Effector memory CD8-positive, alpha-beta T cell (primary cell): ENCODE data around the gene TFAP2E.

Source experiments
- ATAC-seq: fragments of 150-1000 bp; cut with Tn5 transposase; replicated peaks from 2 replicates; pipeline ENCODE4 v1.10.0; 2021; ENCODE audit warnings: mild to moderate bottlenecking, moderate library complexity
- DNase-seq, 3 experiments: peaks; one replicate each; pipeline ENCODE4 v3.0.0; 2021
- H3K27ac Mint-ChIP-seq, 2 donors: one replicate each; pipeline ENCODE4 v1.8.0; 2022; ENCODE audit warnings: mild to moderate bottlenecking in 2 of 2, mixed read lengths in 2 of 2, moderate library complexity in 2 of 2
- H3K27me3 Mint-ChIP-seq, 2 donors: one replicate each; pipeline ENCODE4 v1.8.0; 2022; ENCODE audit warnings: mixed read lengths in 2 of 2
- H3K36me3 Mint-ChIP-seq: one replicate; pipeline ENCODE4 v1.8.0; 2022; ENCODE audit warnings: mild to moderate bottlenecking, moderate library complexity, mixed read lengths; ENCODE audit not compliant: insufficient read depth
- H3K4me1 Mint-ChIP-seq, 2 donors: one replicate each; pipeline ENCODE4 v1.8.0; 2022; ENCODE audit warnings: low read depth in 2 of 2, mixed read lengths in 2 of 2
- H3K4me3 Mint-ChIP-seq, 2 donors: one replicate each; pipeline ENCODE4 v1.8.0; 2022; ENCODE audit warnings: mild to moderate bottlenecking in 2 of 2, mixed read lengths in 2 of 2, moderate library complexity in 2 of 2
- H3K9me3 Mint-ChIP-seq, 2 donors: one replicate each; pipeline ENCODE4 v1.8.0; 2022; ENCODE audit warnings: mixed read lengths in 2 of 2

TFAP2E gene

DNA sequence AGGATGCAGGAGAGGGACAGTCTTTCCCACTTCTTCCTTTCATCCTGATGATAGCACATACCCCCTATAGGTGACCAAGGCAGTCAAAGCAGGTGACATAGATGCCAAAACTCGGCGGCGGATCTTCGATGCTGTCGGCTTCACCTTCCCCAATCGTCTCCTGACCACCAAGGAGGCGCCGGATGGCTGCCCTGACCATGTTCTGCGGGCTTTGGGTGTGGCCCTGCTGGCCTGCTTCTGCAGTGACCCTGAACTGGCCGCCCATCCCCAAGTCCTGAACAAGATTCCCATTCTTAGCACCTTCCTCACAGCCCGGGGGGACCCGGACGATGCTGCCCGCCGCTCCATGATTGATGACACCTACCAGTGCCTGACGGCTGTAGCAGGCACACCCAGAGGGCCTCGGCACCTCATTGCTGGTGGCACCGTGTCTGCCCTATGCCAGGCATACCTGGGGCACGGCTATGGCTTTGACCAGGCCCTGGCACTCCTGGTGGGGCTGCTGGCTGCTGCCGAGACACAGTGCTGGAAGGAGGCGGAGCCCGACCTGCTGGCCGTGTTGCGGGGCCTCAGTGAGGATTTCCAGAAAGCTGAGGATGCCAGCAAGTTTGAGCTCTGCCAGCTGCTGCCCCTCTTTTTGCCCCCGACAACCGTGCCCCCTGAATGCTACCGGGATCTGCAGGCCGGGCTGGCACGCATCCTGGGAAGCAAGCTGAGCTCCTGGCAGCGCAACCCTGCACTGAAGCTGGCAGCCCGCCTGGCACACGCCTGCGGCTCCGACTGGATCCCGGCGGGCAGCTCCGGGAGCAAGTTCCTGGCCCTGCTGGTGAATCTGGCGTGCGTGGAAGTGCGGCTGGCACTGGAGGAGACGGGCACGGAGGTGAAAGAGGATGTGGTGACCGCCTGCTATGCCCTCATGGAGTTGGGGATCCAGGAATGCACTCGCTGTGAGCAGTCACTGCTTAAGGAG, 12.6 kb upstream of the TFAP2E start:
- H3K36me3 Mint-ChIP-seq, result peaks cover 15% of the 10 kb centered on the region
- no peak overlapping the region for H3K4me3 Mint-ChIP-seq
- peaks cover 43 to 44% of the 10 kb centered on the region in 2 donors for H3K4me1 Mint-ChIP-seq
- no peak for DNase-seq
- H3K27ac Mint-ChIP-seq, result peak overlapping the region; percentile 80 to 99
- H3K9me3 Mint-ChIP-seq, result no peaks in the 10 kb centered on the region
- H3K27me3 Mint-ChIP-seq, result no peaks in the 10 kb centered on the region
- ATAC-seq, result no peak

DNA sequence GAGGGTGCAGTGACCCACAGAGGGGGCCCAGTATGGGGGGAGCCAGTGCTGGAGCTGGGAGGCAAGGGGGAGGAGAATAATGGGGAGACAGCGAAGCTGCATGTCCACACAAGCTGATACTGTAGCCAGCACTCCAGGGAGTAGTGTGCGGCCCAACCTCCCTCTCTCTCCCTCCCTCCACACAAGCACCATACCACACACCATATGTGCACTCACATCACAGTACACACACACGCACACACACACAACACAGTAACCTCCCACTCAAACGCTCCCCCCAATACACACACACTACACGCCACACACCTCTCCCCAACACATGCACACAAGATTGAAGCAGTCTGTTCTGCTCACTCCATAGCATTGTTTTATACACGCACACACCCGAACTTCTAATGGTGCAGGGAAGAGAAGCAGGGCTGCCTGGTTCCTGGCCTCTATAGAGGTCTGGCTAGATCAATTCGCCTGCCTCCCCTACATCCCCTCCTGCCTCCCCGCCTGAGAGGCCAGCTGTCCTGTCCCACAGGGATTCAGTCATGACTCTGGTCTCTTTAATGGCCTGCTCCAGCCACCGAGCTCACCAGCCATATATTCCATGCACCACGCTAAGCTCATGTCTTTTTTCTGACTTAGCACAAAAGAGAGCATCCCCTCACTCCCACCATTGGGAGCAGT, 11.7 kb upstream of the TFAP2E start:
- no peak for ATAC-seq
- Mint-ChIP-seq H3K4me1 (peaks cover 34 to 35% of the 10 kb centered on the region in 2 donors), H3K4me3 (no peak overlapping the region), H3K9me3 (no peaks in the 10 kb centered on the region), H3K27ac (peak overlapping the region; percentile 10 to 28), H3K36me3 (peaks cover 18% of the 10 kb centered on the region), H3K27me3 (no peaks in the 10 kb centered on the region)
- no peak for DNase-seq

DNA sequence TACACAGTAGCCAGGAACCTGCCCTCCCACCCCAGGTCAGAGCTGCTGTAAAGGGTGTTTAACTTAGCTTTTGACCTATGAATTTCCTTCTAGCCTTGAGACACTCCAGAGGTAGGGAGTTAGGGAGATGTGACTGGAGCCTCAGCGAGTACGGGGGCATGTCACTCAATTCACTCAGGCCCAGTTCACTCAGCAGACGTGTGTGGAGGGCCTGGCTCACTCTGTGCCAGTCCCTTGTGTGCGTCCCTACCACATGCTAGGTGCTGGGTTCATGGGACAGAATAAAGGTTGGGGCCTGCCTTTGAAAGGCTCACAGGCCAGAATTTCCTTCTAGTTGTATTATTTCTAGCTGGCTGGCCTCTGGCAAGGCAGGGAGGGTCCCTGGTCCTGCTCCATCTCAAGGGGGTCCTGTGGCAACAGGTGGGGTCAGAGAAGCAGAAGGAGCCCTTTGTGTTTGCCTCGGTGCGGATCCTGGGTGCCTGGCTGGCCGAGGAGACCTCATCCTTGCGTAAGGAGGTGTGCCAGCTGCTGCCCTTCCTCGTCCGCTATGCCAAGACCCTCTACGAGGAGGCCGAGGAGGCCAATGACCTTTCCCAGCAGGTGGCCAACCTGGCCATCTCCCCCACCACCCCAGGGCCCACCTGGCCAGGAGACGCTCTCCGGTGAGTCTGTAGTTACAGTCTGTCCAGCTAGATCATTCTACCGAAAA, 11.0 kb upstream of the TFAP2E start:
- DNase-seq (no peak), ATAC-seq (no peak)
- Mint-ChIP-seq H3K4me3 (no peak overlapping the region), H3K4me1 (peaks cover 31 to 36% of the 10 kb centered on the region in 2 donors), H3K27ac (peak overlapping the region; percentile 32 to 71), H3K36me3 (peaks cover 14% of the 10 kb centered on the region), H3K27me3 (no peaks in the 10 kb centered on the region), H3K9me3 (no peaks in the 10 kb centered on the region)

DNA sequence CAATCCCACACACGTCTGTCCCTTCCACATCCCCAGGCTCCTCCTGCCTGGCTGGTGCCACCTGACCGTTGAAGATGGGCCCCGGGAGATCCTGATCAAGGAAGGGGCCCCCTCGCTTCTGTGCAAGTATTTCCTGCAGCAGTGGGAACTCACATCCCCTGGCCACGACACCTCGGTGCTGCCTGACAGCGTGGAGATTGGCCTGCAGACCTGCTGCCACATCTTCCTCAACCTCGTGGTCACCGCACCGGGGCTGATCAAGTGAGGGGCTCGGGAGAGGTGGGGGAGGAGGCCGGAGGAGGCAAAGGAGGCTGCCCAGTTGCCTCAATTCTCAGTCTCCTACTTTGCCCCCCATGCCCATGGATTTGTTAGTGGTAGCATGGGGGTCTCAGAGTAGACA, 9.9 kb upstream of the TFAP2E start:
- no peaks in the 10 kb centered on the region for H3K9me3 Mint-ChIP-seq
- ATAC-seq, result no peak
- H3K4me1 Mint-ChIP-seq, result peaks cover 26 to 33% of the 10 kb centered on the region in 2 donors
- no peaks in the 10 kb centered on the region for H3K27me3 Mint-ChIP-seq
- DNase-seq, result no peak
- H3K4me3 Mint-ChIP-seq, result no peak overlapping the region
- peaks cover 4% of the 10 kb centered on the region for H3K36me3 Mint-ChIP-seq
- peak overlapping the region; percentile 32 to 71 for H3K27ac Mint-ChIP-seq

DNA sequence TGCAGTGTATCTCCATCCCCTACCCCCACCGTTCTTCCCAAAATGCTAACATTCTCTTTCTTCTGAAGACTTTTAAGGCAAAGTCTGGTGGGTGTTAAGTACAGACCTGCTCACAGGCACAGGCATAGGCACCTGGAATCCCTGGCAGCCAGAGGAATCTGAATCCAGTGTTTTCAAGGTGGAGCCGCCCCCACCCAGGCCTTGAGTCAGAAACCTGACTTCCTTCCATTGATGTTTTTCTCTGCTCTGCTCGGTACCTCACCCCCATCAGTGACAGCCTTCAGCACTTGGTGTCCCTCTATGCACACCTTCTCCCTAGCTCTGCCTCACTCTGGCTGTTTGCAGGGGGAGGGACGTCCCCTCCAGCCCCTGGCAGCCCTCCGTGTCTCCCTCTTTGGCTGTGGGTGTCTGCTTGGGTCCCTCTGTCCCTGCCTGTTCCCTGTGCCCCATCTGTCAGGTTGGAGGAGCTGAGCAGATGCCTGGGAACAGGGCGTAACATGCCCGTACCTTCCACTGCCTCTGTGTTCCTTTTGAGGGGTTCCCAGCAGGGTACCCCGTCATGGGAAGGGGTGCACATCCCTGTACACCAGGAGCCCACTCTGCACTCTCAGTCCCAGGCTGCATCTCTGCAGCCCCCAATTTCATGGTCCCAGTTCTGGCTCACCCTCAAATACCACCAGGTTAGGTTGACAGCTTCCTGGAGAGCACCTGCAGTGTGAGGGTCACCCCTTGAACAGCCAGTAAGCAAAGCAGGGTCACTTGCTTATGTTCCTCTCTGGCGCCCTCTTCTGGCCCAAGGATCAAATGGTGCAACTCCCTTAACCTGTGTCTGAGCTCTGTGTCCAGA, 8.9 kb upstream of the TFAP2E start:
- no peaks in the 10 kb centered on the region for H3K9me3 Mint-ChIP-seq
- ATAC-seq, result peak; percentile 78
- H3K27ac Mint-ChIP-seq, result peak overlapping the region in 1 of 2 donors; percentile 8
- H3K4me3 Mint-ChIP-seq, result no peak overlapping the region
- no peaks in the 10 kb centered on the region for H3K27me3 Mint-ChIP-seq
- peaks cover 3% of the 10 kb centered on the region for H3K36me3 Mint-ChIP-seq
- H3K4me1 Mint-ChIP-seq, result peaks cover 29 to 33% of the 10 kb centered on the region in 2 donors
- peak; percentile 75 to 83 (median 80) for DNase-seq

DNA sequence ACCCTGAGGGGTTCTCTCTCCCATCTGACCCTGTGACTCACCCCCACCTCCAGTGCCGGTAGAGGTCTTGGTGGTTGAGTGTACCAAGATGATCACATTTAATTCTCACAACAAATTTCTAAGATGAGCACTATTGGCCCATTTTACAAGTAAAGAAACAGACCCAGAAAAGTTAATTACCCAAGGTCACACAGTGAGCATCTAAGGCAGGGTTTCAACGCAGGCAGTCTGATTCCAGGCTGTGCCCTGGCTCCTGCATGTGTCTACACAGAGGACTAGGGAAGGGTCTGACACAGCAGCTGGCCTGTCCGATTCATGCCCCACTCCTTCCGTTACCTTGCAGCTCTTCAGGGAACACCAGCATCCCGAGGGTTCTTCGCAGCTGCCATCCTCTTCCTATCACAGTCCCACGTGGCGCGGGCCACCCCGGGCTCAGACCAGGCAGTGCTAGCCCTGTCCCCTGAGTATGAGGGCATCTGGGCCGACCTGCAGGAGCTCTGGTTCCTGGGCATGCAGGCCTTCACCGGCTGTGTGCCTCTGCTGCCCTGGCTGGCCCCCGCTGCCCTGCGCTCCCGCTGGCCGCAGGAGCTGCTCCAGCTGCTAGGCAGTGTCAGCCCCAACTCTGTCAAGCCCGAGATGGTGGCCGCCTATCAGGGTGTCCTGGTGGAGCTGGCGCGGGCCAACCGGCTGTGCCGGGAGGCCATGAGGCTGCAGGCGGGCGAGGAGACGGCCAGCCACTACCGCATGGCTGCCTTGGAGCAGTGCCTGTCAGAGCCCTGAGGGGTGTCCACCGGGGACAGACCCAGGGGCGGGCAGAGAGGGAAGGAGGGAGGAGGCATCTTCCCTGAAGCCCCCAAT, 8.0 kb upstream of the TFAP2E start:
- Mint-ChIP-seq H3K4me3 (no peak overlapping the region), H3K27me3 (no peaks in the 10 kb centered on the region), H3K36me3 (peaks cover 3% of the 10 kb centered on the region), H3K4me1 (peaks cover 23 to 34% of the 10 kb centered on the region in 2 donors), H3K27ac (peak overlapping the region in 1 of 2 donors; percentile 8), H3K9me3 (no peaks in the 10 kb centered on the region)
- ATAC-seq (no peak), DNase-seq (no peak)

DNA sequence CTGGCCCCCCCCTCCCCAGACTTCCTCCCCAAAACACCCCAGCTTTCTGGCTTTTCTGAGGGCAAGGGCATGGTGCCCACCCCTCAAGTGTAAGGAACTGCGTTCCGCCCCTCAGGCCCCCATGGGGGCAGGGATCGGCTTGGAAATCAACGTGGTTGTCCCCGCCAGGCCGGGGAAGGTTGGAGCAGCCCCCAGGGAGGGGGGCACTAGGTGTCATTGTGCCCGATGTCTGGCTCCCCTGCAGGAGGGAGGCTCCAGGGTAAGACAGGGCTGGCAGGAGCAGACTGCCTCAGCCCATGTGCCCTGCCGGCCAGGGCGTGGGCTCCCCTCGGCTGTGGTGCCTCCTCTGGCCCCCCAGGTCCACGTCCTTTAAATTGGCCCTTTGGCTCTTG, 7.4 kb upstream of the TFAP2E start:
- ATAC-seq (no peak), DNase-seq (no peak)
- Mint-ChIP-seq H3K27me3 (no peaks in the 10 kb centered on the region), H3K36me3 (peaks cover 3% of the 10 kb centered on the region), H3K4me3 (no peak overlapping the region), H3K9me3 (no peaks in the 10 kb centered on the region), H3K4me1 (peaks cover 23 to 34% of the 10 kb centered on the region in 2 donors), H3K27ac (no peak overlapping the region)

DNA sequence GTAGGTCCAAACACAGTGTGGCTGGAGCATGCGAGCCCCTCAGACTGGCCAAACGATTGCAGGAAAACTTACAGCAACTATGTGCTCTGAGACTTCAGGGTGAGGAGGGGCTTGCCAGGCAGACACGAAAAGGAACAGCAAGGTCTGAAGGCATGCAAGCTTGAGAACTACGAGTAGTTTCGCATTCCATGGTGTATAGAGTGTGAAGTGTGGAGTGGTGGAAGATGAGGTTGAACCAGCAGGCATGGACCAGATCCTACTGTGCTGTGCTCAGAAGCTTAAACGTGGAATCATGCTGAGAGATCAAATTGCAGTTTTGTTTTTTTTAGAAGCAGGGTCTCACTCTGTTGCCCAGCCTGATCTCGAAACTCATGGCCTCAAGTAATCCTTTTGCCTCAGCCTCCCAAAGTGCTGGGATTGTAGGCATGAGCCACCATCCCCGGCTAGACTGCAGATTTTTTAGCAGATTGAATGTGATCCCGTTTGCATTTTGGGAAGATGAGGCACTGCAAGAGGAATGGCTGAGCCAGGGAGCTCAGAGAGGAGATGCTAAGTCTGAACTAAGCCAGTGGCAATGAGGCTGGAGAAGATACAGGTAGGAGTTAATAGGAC, 5.1 kb upstream of the TFAP2E start:
- Mint-ChIP-seq H3K4me3 (no peak overlapping the region), H3K4me1 (peaks cover 14 to 27% of the 10 kb centered on the region in 2 donors), H3K36me3 (peaks cover 3% of the 10 kb centered on the region), H3K27me3 (no peaks in the 10 kb centered on the region), H3K9me3 (no peaks in the 10 kb centered on the region), H3K27ac (no peak overlapping the region)
- DNase-seq, result no peak
- ATAC-seq, result no peak

DNA sequence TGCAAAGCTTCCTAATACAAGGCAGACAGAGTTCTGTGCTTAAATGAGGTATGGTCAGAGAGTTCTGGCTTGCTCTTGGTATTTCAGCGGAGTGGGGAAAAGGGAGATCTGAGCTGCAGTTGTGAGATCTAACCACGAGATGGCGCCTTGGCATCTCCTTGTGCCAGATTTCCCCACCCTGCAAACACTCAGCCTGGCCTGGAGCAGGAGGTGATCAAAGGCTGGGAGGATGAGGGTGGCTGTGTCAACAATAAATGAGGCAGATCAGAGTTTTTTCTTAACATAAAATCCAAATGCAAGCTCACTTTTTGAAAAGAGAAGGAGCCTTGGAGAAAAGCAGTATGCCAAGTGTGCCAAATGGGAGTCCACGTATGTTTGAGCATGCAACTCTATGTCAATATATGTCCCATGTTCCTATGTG, 4.1 kb upstream of the TFAP2E start:
- no peaks in the 10 kb centered on the region for H3K27me3 Mint-ChIP-seq
- DNase-seq (peak; percentile 54 to 68 (median 58)), ATAC-seq (peak; percentile 61)
- H3K27ac Mint-ChIP-seq, result no peak overlapping the region
- no peaks in the 10 kb centered on the region for H3K9me3 Mint-ChIP-seq
- H3K36me3 Mint-ChIP-seq, result peaks cover 3% of the 10 kb centered on the region
- no peak overlapping the region for H3K4me3 Mint-ChIP-seq
- peaks cover 14 to 27% of the 10 kb centered on the region in 2 donors for H3K4me1 Mint-ChIP-seq

DNA sequence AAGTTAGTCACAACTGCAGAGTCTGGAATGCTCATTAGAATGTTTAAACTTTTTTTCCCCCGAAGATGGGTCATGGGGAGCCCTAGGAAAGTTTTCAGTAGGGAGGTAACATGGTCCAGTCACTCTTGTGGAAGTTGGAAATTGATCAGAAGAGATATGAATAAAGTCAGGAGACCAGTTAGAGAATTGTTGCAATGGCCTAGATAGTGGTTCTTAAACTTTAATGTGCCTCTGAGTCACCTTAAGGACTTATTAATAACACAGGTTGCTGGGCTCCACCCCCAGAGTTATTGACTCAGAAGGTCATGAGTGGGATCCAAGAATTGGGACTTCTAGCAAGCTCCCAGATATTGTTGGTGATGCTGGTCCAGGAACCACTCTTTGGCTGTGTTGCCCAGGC, 3.2 kb upstream of the TFAP2E start:
- H3K4me3 Mint-ChIP-seq, result no peak overlapping the region
- peaks cover 6 to 19% of the 10 kb centered on the region in 2 donors for H3K4me1 Mint-ChIP-seq
- DNase-seq (no peak), ATAC-seq (no peak)
- H3K9me3 Mint-ChIP-seq, result no peaks in the 10 kb centered on the region
- H3K27me3 Mint-ChIP-seq, result no peaks in the 10 kb centered on the region
- H3K36me3 Mint-ChIP-seq, result peaks cover 3% of the 10 kb centered on the region
- H3K27ac Mint-ChIP-seq, result peak overlapping the region in 1 of 2 donors; percentile 61

DNA sequence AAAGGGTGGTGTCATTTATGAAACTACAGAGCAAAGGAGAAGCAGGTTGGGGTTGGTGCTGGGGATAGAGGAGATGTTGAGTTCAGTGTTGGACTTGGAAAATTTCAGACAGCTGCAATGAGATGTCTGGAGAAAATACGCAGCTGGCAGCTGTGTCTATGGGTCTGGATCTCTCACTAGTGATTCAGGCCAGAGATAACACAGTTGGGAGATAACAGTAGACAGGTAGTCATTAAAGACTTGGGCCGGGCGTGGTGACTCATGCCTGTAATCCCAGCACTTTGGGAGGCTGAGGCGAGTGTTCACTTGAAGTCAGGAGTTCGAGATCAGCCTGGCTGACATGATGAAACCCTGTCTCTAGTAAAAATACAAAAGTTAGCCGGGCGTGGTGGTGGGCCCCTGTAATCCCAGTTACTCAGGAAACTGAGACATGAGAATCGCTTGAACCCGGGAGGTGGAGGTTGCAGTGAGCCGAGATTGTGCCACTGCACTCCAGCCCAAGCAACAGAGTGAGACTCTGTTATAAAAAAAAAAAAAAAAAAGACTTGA, 2.5 kb upstream of the TFAP2E start:
- H3K4me1 Mint-ChIP-seq, result peaks cover 11 to 24% of the 10 kb centered on the region in 2 donors
- H3K27ac Mint-ChIP-seq, result peak overlapping the region in 1 of 2 donors; percentile 10
- no peak overlapping the region for H3K4me3 Mint-ChIP-seq
- ATAC-seq (no peak), DNase-seq (no peak)
- no peaks in the 10 kb centered on the region for H3K9me3 Mint-ChIP-seq
- H3K27me3 Mint-ChIP-seq, result no peaks in the 10 kb centered on the region
- peaks cover 3% of the 10 kb centered on the region for H3K36me3 Mint-ChIP-seq
